Panc1 (cell line): ENCODE results near the gene NOS1AP. TPM values are rescaled to one million over a fixed set of nuclear protein-coding genes. Genes with fewer than 3 reads are reported as not detected.

Experiments used
- ATAC-seq: fragments of 200-7000 bp; cut with Tn5 transposase; 2 replicates; pipeline ENCODE4 v1.9.1; 2020; ENCODE audit warnings: mild to moderate bottlenecking, moderate library complexity
- BruUV-seq: library from RNA; stranded (reverse); fragments of 400-500 nt; replicated peaks from 2 replicates; lab custom pipeline; 2021; lab: Mats Ljungman, UMichigan
- CTCF ChIA-PET: fragments of 300-600 bp; sonication (Branson Sonifier 250); formaldehyde crosslinking; loops from one replicate; lab custom pipeline; 2022; ENCODE audit warnings: antibody characterized with exemption; lab: Charles Lee
- POLR2A ChIA-PET: fragments of 300-600 bp; sonication (Branson Sonifier 250); formaldehyde crosslinking; loops from one replicate; lab custom pipeline; 2022; ENCODE audit warnings: antibody characterized with exemption; lab: Charles Lee
- DNase-seq: peaks from one replicate; pipeline ENCODE4 v3.0.0-alpha.2; 2010; ENCODE audit warnings: low read depth, low spot score
- H3K27ac ChIP-seq: 2 replicates; pipeline ENCODE4 v1.5.1; 2011; ENCODE audit warnings: mild to moderate bottlenecking, low read length, inconsistent platforms
- H3K27me3 ChIP-seq: fragments of 200-500 bp; sonication (Bioruptor generic); 2 replicates; pipeline ENCODE4 v1.6.0; 2014; ENCODE audit warnings: low read length, inconsistent platforms; ENCODE audit not compliant: control insufficient read depth, insufficient read depth
- H3K36me3 ChIP-seq: fragments of 200-500 bp; sonication (Bioruptor generic); 2 replicates; pipeline ENCODE4 v1.5.1; 2014; ENCODE audit warnings: inconsistent platforms, mild to moderate bottlenecking, low read length, moderate library complexity; ENCODE audit not compliant: control insufficient read depth, insufficient read depth
- H3K4me1 ChIP-seq: 2 replicates; pipeline ENCODE4 v1.5.1; 2011; ENCODE audit warnings: inconsistent platforms, mild to moderate bottlenecking, low read length, moderate library complexity; ENCODE audit not compliant: control insufficient read depth, insufficient read depth
- H3K4me3 ChIP-seq, 2 experiments: 2 replicates each; pipeline ENCODE4 v1.5.1; 2011 to 2012; ENCODE audit warnings: low read depth in 2 of 2, low read length in 2 of 2, mild to moderate bottlenecking in 2 of 2, inconsistent platforms in 1 of 2, moderate library complexity in 1 of 2
- H3K9me3 ChIP-seq: fragments of 200-500 bp; sonication (Bioruptor generic); 2 replicates; pipeline ENCODE4 v1.5.1; 2014; ENCODE audit warnings: low read depth, mild to moderate bottlenecking, inconsistent platforms, low read length, moderate library complexity; ENCODE audit not compliant: control insufficient read depth, insufficient read depth
- CTCF ChIP-seq: fragments of 450-650 bp; IDR thresholded peaks from 2 replicates; pipeline ENCODE4 v1.5.1; 2017; ENCODE audit warnings: mild to moderate bottlenecking
- POLR2AphosphoS5 ChIP-seq: IDR thresholded peaks from 2 replicates; pipeline ENCODE4 v1.6.1; 2012; ENCODE audit warnings: mild to moderate bottlenecking, low read depth, low read length, moderate library complexity
- REST ChIP-seq, 2 experiments: IDR thresholded peaks; 2 replicates each; pipeline ENCODE4 v1.6.1; 2011 to 2012; ENCODE audit warnings: low read depth in 2 of 2, control low read depth in 1 of 2, low read length in 1 of 2, mild to moderate bottlenecking in 1 of 2, moderate library complexity in 1 of 2; ENCODE audit not compliant: insufficient read depth in 1 of 2
- SIN3A ChIP-seq: IDR thresholded peaks from 2 replicates; pipeline ENCODE4 v1.6.1; 2012; ENCODE audit warnings: low read depth, mild to moderate bottlenecking, low read length, moderate library complexity, borderline replicate concordance; ENCODE audit not compliant: insufficient read depth
- TCF7L2 ChIP-seq: IDR thresholded peaks from 2 replicates; pipeline ENCODE4 v1.6.1; 2011; ENCODE audit warnings: mild to moderate bottlenecking, low read depth, low read length, inconsistent platforms
- in situ Hi-C: cut with HindIII; loops from 2 replicates; pipeline ENCODE4 v1.10.0; 2016; ENCODE audit warnings: low sequenced_read_pairs, low pct_unique_long_range_greater_than_20kb
- intact Hi-C: fragments of 100-400 bp; cut with micrococcal nuclease; formaldehyde crosslinking; loops from one replicate; pipeline ENCODE4 v1.10.0; 2022; ENCODE audit not compliant: unreplicated experiment
- total RNA-seq: library from RNA; stranded (reverse); gene quantifications from one replicate; pipeline ENCODE4 v1.2.1, GENCODE V29; 2021; ENCODE audit not compliant: unreplicated experiment

The NOS1AP gene
- total RNA-seq, 1 experiment from 2014 or later = 27.9 TPM

GRCh38 chr1:162195567-162195966 is 126.1 kb downstream of the NOS1AP start:
- H3K27me3 ChIP-seq = no peaks in the 10 kb centered on the region
- H3K9me3 ChIP-seq = no peaks in the 10 kb centered on the region
- peak overlapping the region; percentile 72; the same call in 1 of the 2 replicates for H3K27ac ChIP-seq
- intact Hi-C loops (loop anchor here (10.0 kb wide), 1 partner anchor 1971 kb away; no protein-coding TSS in a partner anchor), in situ Hi-C loops (no loop called here)
- H3K36me3 ChIP-seq = no peaks in the 10 kb centered on the region
- DNase-seq = no peak
- ChIA-PET POLR2A (no interaction called here), CTCF (no interaction called here)
- H3K4me1 ChIP-seq = peaks cover 99% of the 10 kb centered on the region
- BruUV-seq = no TSS peak
- ATAC-seq = no peak
- H3K4me3 ChIP-seq = no peak overlapping the region
- TF ChIP-seq REST (IDR thresholded peaks at IDR 0.05; ENCODE audit: insufficient read depth in 1 of 2, low read depth in 2 of 2, low read length in 1 of 2) (no peak), CTCF (no peak), TCF7L2 (no peak)

GRCh38 chr1:162196387-162196786 is 126.9 kb downstream of the NOS1AP start:
- Histone ChIP-seq H3K4me1 (peaks cover 93% of the 10 kb centered on the region), H3K9me3 (no peaks in the 10 kb centered on the region), H3K27me3 (no peaks in the 10 kb centered on the region), H3K27ac (peak overlapping the region; percentile 72), H3K36me3 (no peaks in the 10 kb centered on the region), H3K4me3 (no peak overlapping the region)
- no peak for DNase-seq
- no peak for TF ChIP-seq REST (IDR thresholded peaks at IDR 0.05; ENCODE audit: insufficient read depth in 1 of 2, low read depth in 2 of 2, low read length in 1 of 2)
- TF ChIP-seq TCF7L2 = no peak
- TF ChIP-seq SIN3A = no peak
- no peak for TF ChIP-seq POLR2AphosphoS5
- TF ChIP-seq CTCF = no peak
- BruUV-seq = no TSS peak
- intact Hi-C loops (loop anchor here (10.0 kb wide), 1 partner anchor 1972 kb away; no protein-coding TSS in a partner anchor), in situ Hi-C loops (no loop called here)
- CTCF ChIA-PET = no interaction called here
- no peak for ATAC-seq
- POLR2A ChIA-PET = no interaction called here
